Mucosa of rectum (tissue), 2 donors: ENCODE measurements around the gene LIMS2.

Source experiments
- H3K27ac ChIP-seq, 2 donors: one replicate each; pipeline ENCODE4 v1.7.0; 2013; ENCODE audit warnings: inconsistent platforms in 2 of 2, low read depth in 2 of 2, low read length in 2 of 2
- H3K27me3 ChIP-seq, 2 donors: one replicate each; pipeline ENCODE4 v1.7.0; 2013; ENCODE audit warnings: low read length in 2 of 2; ENCODE audit not compliant: control insufficient read depth in 2 of 2, insufficient read depth in 2 of 2
- H3K36me3 ChIP-seq, 2 donors: one replicate each; pipeline ENCODE4 v1.7.0; 2013; ENCODE audit warnings: low read length in 2 of 2; ENCODE audit not compliant: control insufficient read depth in 2 of 2, insufficient read depth in 2 of 2
- H3K4me1 ChIP-seq, 2 donors: one replicate each; pipeline ENCODE4 v1.7.0; 2013; ENCODE audit warnings: low read length in 2 of 2, mild to moderate bottlenecking in 1 of 2; ENCODE audit not compliant: control insufficient read depth in 2 of 2, insufficient read depth in 2 of 2
- H3K4me3 ChIP-seq, 2 donors: one replicate each; pipeline ENCODE4 v1.7.0; 2013; ENCODE audit warnings: low read length in 2 of 2
- H3K9ac ChIP-seq, 2 donors: one replicate each; pipeline ENCODE4 v1.7.0; 2013; ENCODE audit warnings: low read length in 2 of 2, low read depth in 1 of 2, mild to moderate bottlenecking in 1 of 2
- H3K9me3 ChIP-seq, 2 donors: one replicate each; pipeline ENCODE4 v1.7.0; 2013; ENCODE audit warnings: low read length in 2 of 2; ENCODE audit not compliant: control insufficient read depth in 2 of 2
- donor health status: healthy.
- donor health status: Normal muscosa, but diverticular disease.

The LIMS2 gene

DNA sequence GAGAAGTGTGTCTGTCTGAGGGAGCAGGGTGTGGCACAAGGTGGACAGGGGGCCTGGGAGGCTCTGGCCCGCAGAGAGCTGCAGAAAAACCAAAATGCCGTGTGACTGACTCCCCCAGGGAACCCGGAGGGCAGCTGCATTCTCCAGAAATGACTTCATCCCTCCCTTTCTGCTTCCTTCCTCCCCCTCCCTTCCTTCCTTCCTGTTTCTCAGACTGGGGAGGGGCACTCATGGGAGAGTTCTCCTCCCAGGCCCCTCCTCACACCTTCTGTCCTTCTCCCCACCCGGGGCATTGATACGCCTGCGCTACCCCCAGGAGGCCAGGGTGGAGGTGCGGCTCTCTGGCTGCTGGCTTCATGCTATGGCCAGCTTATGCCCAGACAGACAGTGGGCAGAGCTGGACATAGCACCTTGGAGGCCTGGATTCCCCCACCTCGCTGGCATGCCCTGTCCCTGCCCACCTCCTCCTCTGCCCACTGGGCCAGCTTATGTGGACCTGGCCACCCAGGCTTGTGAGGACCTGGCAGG, 37.5 kb downstream of the LIMS2 start:
- no peak overlapping the region for H3K4me3 ChIP-seq
- H3K36me3 ChIP-seq, result peaks cover 6 to 13% of the 10 kb centered on the region in 2 donors
- peaks cover 17 to 24% of the 10 kb centered on the region in 2 donors for H3K4me1 ChIP-seq
- H3K9ac ChIP-seq, result no peak overlapping the region
- no peaks in the 10 kb centered on the region for H3K9me3 ChIP-seq
- H3K27me3 ChIP-seq, result no peaks in the 10 kb centered on the region
- H3K27ac ChIP-seq, result peak overlapping the region; percentile 12 to 52

DNA sequence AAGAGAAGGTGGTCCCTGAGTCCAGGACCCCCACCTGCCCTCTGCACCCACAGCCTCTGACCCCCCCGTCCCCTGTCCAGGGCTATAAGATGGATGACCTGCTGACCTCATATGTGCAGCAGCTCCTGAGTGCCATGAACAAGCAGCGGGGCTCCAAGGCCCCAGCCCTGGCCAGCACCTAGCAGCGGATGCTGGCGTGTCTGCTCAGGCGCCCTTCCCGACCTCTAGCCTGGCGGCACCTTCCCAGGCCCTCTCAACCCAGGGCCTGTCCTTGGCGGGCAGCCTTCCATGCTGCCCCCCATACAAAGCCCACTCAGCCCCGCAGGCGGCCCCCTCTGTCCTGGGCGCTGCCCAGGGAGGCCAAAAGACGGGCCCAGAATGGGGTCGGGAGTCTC, 38.1 kb downstream of the LIMS2 start:
- Histone ChIP-seq H3K9me3 (no peaks in the 10 kb centered on the region), H3K27ac (peak overlapping the region; percentile 12 to 52), H3K36me3 (peaks cover 6 to 13% of the 10 kb centered on the region in 2 donors), H3K27me3 (no peaks in the 10 kb centered on the region), H3K4me3 (no peak overlapping the region), H3K4me1 (peaks cover 20 to 24% of the 10 kb centered on the region in 2 donors), H3K9ac (no peak overlapping the region)

DNA sequence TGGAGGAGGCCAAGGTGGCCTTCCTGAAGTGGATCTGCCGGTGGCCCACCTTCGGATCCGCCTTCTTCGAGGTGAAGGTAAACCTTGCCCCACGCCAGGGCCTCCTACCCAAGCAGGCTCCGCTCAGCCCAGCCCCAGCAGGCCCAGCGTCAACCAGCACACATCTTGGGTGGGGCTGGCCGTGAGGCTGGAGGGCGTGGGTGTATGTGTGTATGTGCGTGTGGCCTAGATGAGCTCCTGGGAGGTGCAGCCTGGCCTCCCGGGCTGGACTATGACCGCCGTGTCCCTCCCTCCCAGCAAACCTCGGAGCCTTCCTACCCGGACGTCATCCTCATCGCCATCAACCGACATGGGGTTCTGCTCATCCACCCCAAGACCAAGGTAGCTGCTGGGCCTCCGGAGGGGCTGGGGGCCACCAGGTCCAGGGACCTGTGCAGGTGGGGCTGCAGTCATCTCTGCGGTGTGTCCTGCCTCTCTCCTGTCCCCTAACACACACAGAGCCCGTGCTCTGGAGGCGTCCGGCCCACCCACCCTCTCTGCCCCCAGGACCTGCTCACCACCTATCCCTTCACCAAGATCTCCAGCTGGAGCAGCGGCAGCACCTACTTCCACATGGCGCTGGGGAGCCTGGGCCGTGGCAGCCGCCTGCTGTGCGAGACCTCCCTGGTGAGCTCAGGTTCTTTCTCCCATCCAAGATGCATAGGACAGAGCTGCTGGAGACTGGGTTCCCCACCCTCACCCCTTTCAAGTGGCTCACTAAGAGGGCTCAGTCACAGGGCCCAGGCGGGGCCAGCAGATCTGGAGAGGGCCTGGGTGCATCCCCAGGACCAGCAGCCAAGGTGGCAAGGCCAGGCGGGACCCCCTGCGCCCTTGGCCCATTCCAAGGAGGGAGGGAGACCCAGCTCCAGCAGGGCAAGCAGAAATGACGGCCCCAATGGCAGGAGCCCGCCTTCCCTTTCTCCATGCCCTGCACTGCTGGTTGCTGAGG, 38.8 kb downstream of the LIMS2 start:
- Histone ChIP-seq H3K27ac (peak overlapping the region; percentile 52 to 65), H3K4me1 (peaks cover 20 to 24% of the 10 kb centered on the region in 2 donors), H3K36me3 (peaks cover 6 to 13% of the 10 kb centered on the region in 2 donors), H3K9me3 (no peaks in the 10 kb centered on the region), H3K4me3 (no peak overlapping the region), H3K27me3 (no peaks in the 10 kb centered on the region), H3K9ac (peak overlapping the region in 1 of 2 donors; percentile 34)

DNA sequence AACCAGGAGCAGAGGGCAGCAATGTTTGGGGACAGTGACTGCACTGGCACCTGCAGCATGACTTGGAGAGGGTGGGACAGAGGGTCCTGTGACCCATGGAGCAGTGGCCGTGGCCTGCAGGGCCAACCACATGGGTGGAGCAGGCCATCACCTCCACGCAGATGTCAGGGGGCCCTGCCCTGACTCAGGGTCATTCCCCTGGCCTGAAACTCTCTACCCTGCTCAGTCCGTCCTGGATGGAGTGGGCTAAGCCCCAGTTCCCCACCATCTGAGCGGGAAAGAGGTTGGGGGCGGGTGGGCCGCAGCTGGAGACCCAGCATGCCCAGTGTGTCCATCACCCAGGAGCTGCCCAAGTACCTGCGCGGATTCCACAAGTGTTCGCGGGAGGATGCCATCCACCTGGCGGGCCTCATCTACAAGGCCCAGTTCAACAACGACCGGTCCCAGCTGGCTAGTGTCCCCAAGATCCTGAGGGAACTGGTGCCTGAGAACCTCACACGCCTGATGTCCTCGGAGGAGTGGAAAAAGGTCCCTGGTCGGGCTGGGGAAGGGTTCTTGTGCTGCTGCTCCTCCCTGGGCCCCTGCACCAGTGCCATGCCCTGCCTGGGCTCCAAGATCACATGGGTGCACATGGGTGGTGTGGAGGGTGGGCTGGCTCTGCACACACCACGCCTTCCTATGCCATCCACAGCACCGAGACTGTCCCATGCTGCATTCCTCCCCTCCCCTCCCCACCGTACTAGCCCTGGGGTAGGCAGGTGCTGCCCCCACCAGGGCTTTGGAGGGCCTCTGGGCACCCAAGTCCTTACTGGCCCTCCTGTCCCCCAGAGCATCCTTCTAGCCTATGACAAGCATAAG, 39.7 kb downstream of the LIMS2 start:
- Histone ChIP-seq H3K36me3 (peaks cover 10 to 13% of the 10 kb centered on the region in 2 donors), H3K4me1 (peaks cover 20 to 24% of the 10 kb centered on the region in 2 donors), H3K27me3 (no peaks in the 10 kb centered on the region), H3K4me3 (no peak overlapping the region), H3K9me3 (no peaks in the 10 kb centered on the region), H3K9ac (peak overlapping the region in 1 of 2 donors; percentile 34), H3K27ac (peak overlapping the region; percentile 39 to 65)

DNA sequence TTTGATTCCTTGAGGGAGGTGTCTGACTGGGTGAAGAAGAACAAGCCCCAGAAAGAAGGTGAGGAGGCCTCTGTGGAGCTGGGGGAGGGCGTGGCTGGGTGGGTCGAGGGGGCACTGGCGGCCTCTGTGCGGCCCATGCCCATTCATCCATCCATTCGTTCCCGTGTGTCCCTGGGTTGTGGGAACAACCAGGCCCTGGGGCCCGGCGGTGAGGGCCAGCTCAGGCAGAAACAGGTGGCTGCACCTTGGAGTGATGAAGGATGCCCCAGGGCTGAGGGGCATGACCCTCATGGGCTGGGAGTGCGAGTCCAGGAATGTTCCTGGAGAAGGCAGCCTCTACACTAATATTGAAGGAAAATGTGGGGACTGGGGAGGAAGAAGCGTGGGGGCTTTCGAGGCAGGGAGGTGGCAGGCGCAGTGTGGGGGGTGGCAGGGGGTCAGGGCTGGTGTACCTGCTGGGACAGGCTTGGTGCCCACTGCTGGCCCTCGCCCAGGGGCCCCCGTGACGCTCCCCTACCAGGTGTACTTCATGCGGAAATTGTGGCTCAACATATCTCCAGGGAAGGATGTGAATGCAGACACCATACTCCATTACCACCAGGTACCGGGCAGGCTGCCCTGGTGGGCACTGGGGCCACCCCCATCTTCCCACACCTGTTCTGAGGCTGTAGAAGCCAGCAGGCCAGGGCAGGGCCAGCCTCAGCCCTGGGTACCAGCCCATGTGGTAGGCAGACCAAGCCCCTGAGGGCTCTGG, 40.5 kb downstream of the LIMS2 start:
- Histone ChIP-seq H3K36me3 (peaks cover 10 to 13% of the 10 kb centered on the region in 2 donors), H3K4me3 (no peak overlapping the region), H3K27ac (no peak overlapping the region), H3K9me3 (no peaks in the 10 kb centered on the region), H3K4me1 (peaks cover 20 to 24% of the 10 kb centered on the region in 2 donors), H3K27me3 (no peaks in the 10 kb centered on the region), H3K9ac (no peak overlapping the region)

DNA sequence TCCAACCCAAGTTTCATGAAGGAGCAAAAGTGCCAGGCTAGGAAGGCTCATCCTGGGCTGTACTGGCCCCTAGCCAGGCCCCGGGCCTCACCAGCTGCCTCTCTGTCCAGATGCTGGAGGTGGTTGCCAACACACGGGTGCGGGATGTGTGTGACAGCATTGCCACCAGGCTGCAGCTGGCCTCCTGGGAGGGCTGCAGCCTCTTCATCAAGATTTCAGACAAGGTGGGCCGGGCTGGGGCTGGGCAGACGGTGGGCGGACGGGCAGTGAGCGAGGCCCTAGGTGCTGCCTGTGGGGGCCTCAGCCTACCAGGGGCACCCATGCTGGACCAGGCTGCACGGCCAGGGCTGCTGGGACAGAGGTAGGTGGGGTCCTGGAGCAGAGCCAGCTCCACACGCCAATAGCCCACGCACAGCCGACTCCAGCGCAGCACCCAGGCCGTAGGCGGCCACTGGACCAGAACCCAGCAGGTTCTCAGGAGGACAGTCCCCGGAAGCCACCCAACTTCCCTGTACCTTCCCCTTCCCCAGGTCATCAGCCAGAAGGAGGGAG, 41.2 kb downstream of the LIMS2 start:
- H3K4me1 ChIP-seq, result peaks cover 20 to 24% of the 10 kb centered on the region in 2 donors
- peak overlapping the region in 1 of 2 donors; percentile 32 for H3K27ac ChIP-seq
- no peaks in the 10 kb centered on the region for H3K9me3 ChIP-seq
- H3K27me3 ChIP-seq, result no peaks in the 10 kb centered on the region
- H3K36me3 ChIP-seq, result peaks cover 10 to 13% of the 10 kb centered on the region in 2 donors
- no peak overlapping the region for H3K9ac ChIP-seq
- H3K4me3 ChIP-seq, result no peak overlapping the region

DNA sequence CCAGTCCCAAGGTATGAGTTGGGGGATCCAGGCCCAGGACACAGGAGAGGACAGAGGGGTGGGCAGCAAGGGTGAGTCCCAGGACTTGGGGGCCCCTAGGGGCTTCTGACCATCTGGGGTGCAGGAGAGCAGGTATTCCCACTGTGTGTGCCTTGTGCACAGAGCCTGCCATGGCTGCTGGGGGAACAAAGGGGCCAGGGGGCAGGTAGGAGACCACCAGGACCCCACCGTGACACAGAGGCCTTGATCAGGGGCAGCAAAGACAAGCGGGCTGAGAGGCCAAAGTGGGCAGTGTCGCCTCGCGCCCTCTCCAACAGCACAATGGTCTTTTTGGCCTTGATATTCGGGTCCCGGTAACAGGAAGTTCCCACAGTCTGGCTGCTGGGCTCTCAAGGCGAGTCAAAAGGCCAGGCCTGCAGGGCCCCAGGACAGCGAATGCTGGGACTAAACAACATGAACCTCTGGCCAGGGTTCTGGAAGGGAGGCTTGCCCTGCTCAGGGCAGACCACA, 41.7 kb downstream of the LIMS2 start:
- Histone ChIP-seq H3K27me3 (no peaks in the 10 kb centered on the region), H3K36me3 (peaks cover 9 to 13% of the 10 kb centered on the region in 2 donors), H3K9me3 (no peaks in the 10 kb centered on the region), H3K4me1 (peaks cover 20 to 24% of the 10 kb centered on the region in 2 donors), H3K9ac (no peak overlapping the region), H3K4me3 (no peak overlapping the region), H3K27ac (peak overlapping the region in 1 of 2 donors; percentile 32)

DNA sequence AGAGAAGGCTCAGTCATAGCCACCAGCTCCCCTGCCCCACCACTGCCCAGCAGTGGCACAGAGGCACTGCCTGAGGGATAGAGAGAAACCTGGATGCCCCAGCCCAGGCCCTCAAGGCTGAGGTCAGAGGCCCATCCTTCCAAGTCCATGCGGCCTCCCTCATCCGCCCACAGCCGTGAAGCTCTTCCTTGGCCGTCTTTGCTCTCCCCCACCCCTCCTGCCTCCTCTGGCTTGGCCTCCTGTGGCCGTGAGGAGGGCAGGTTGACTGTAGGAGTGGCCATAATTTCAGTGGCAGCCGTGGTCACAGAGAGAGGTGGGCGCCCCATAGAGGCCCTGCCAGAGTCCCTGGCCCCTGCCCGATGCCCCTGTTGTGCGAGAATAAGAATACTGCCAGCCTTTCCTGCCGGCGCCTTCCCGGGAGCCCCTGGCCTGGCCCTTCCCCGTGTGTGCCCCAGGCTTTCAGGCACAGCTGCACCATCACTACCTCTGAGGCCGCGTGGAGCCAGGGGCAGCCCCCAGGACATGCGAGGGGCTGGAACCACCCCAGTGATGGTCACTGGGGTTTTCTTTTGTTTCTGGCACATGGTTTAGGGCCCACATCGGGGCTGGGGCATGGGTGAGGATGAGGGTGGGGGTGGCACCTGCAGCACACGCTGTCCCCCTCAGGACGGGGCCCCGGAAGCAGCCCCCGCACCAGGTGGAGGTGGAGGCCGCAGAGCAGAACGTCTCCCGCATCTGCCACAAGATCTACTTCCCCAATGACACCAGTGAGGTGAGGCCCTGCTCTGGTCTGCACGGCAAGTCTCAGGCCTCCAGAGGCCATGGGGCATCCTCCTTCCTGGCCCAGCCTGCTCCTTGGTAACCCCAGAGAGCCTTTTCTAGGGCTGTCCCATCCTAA, 42.5 kb downstream of the LIMS2 start:
- H3K27me3 ChIP-seq, result no peaks in the 10 kb centered on the region
- peaks cover 7 to 17% of the 10 kb centered on the region in 2 donors for H3K36me3 ChIP-seq
- H3K9me3 ChIP-seq, result no peaks in the 10 kb centered on the region
- peak overlapping the region in 1 of 2 donors; percentile 32 for H3K27ac ChIP-seq
- H3K4me1 ChIP-seq, result peaks cover 17 to 24% of the 10 kb centered on the region in 2 donors
- H3K9ac ChIP-seq, result no peak overlapping the region
- no peak overlapping the region for H3K4me3 ChIP-seq
